MCF 10A (cell line): ENCODE measurements around the gene TTC39C. TPM values are rescaled to one million over a fixed set of nuclear protein-coding genes. Genes with fewer than 3 reads are reported as not detected.

Source experiments
- BruUV-seq: library from RNA; stranded (reverse); fragments of 400-500 nt; replicated peaks from 2 replicates; lab custom pipeline; 2021; lab: Mats Ljungman, UMichigan
- CTCF ChIA-PET: fragments of 300-600 bp; sonication (Branson Sonifier 250); formaldehyde crosslinking; extraction: SDS; loops from one replicate; lab custom pipeline; 2021; ENCODE audit warnings: antibody characterized with exemption, inconsistent platforms; lab: Yijun Ruan, JAX
- POLR2A ChIA-PET: fragments of 300-600, 350-650 bp; sonication (Branson Sonifier 250); formaldehyde crosslinking; extraction: SDS; loops from one replicate; lab custom pipeline; 2020; ENCODE audit warnings: antibody characterized with exemption, inconsistent platforms; lab: Yijun Ruan, JAX
- DNase-seq: peaks from one replicate; pipeline ENCODE4 v3.0.0-alpha.2; 2018; ENCODE audit not compliant: unreplicated experiment
- H3K27ac Mint-ChIP-seq: one replicate; pipeline ENCODE4 v1.8.0; 2022; ENCODE audit warnings: mild to moderate bottlenecking, low read depth, mixed read lengths; ENCODE audit not compliant: unreplicated experiment
- H3K27me3 Mint-ChIP-seq: one replicate; pipeline ENCODE4 v1.8.0; 2022; ENCODE audit warnings: mixed read lengths; ENCODE audit not compliant: insufficient read depth, unreplicated experiment
- H3K36me3 Mint-ChIP-seq: one replicate; pipeline ENCODE4 v1.8.0; 2022; ENCODE audit warnings: mild to moderate bottlenecking, moderate library complexity, mixed read lengths; ENCODE audit not compliant: insufficient read depth, unreplicated experiment
- H3K4me1 Mint-ChIP-seq: one replicate; pipeline ENCODE4 v1.8.0; 2022; ENCODE audit warnings: mixed read lengths; ENCODE audit not compliant: insufficient read depth, unreplicated experiment
- H3K4me3 Mint-ChIP-seq: one replicate; pipeline ENCODE4 v1.8.0; 2022; ENCODE audit warnings: mild to moderate bottlenecking, moderate library complexity, mixed read lengths; ENCODE audit not compliant: unreplicated experiment
- H3K9me3 Mint-ChIP-seq: one replicate; pipeline ENCODE4 v1.8.0; 2022; ENCODE audit warnings: mixed read lengths; ENCODE audit not compliant: unreplicated experiment
- CTCF ChIP-seq: fragments of 200-600 bp; IDR thresholded peaks from one replicate; pipeline ENCODE4 v1.8.0; 2022; ENCODE audit warnings: antibody characterized with exemption, mild to moderate bottlenecking; ENCODE audit not compliant: unreplicated experiment
- intact Hi-C: fragments of 100-400 bp; cut with micrococcal nuclease; formaldehyde crosslinking; loops from 2 replicates; pipeline ENCODE4 v1.14.1; 2022
- total RNA-seq: library from RNA; stranded (reverse); gene quantifications from 2 replicates; pipeline ENCODE4 v1.2.3, GENCODE V29; 2022

Gene TTC39C
- total RNA-seq, 1 experiment from 2014 or later, result 12.9 TPM

- intact Hi-C loops, result no loop called here
- CTCF ChIA-PET, result interaction anchor here (0.7 kb wide), 1 partner anchor 1939 kb away, joined by 3 read pairs; no protein-coding TSS in a partner anchor
- Mint-ChIP-seq H3K27ac (no peak overlapping the region), H3K9me3 (no peaks in the 10 kb centered on the region), H3K4me1 (peaks cover 5% of the 10 kb centered on the region), H3K36me3 (peaks cover 5% of the 10 kb centered on the region), H3K4me3 (no peak overlapping the region), H3K27me3 (no peaks in the 10 kb centered on the region)
- no TSS peak for BruUV-seq
- no peak for DNase-seq
- TF ChIP-seq CTCF, result no peak
- POLR2A ChIA-PET, result no interaction called here
Measured at GRCh38 chr18:24104486-24104885, 89.9 kb downstream of the TTC39C start.

- peak; percentile 2 for DNase-seq
- Mint-ChIP-seq H3K27me3 (no peaks in the 10 kb centered on the region), H3K4me1 (peaks cover 21% of the 10 kb centered on the region), H3K9me3 (no peaks in the 10 kb centered on the region), H3K27ac (no peak overlapping the region), H3K36me3 (no peaks in the 10 kb centered on the region), H3K4me3 (no peak overlapping the region)
- ChIA-PET POLR2A (interaction anchor here (1.4 kb wide), 2 partner anchors 24 to 30 kb away, joined by 3 to 4 read pairs; partner anchors contain the start of gene CABYR), CTCF (interaction anchor here (0.5 kb wide), 1 partner anchor 217 kb away, joined by 3 read pairs; no protein-coding TSS in a partner anchor)
- BruUV-seq, result no TSS peak
- intact Hi-C loops, result no loop called here
- TF ChIP-seq CTCF, result no peak
Measured at GRCh38 chr18:24108641-24109040, 94.1 kb downstream of the TTC39C start.

GRCh38 chr18:24111936-24112335 lies 97.4 kb downstream of the TTC39C start:
- peaks cover 4% of the 10 kb centered on the region for H3K36me3 Mint-ChIP-seq
- CTCF ChIA-PET, result interaction anchor here (0.6 to 1.6 kb wide), 7 partner anchors 11 to 140 kb away, joined by 3 to 8 read pairs (median 3); no protein-coding TSS in a partner anchor
- no peak overlapping the region for H3K27ac Mint-ChIP-seq
- no peak for TF ChIP-seq CTCF
- DNase-seq, result no peak
- H3K4me3 Mint-ChIP-seq, result no peak overlapping the region
- no peaks in the 10 kb centered on the region for H3K27me3 Mint-ChIP-seq
- peaks cover 25% of the 10 kb centered on the region for H3K4me1 Mint-ChIP-seq
- no peaks in the 10 kb centered on the region for H3K9me3 Mint-ChIP-seq
- POLR2A ChIA-PET, result interaction anchor here (1.1 to 1.5 kb wide), 2 partner anchors 96 to 185 kb away, joined by 4 read pairs; no protein-coding TSS in a partner anchor
- no TSS peak for BruUV-seq
- intact Hi-C loops, result no loop called here

GRCh38 chr18:24112464-24112863 lies 97.9 kb downstream of the TTC39C start:
- POLR2A ChIA-PET, result interaction anchor here (0.7 to 1.5 kb wide), 3 partner anchors 39 to 185 kb away, joined by 4 to 5 read pairs (median 4); no protein-coding TSS in a partner anchor
- Mint-ChIP-seq H3K4me3 (no peak overlapping the region), H3K27ac (peak overlapping the region; percentile 37), H3K27me3 (no peaks in the 10 kb centered on the region), H3K4me1 (peaks cover 25% of the 10 kb centered on the region), H3K9me3 (no peaks in the 10 kb centered on the region), H3K36me3 (peaks cover 5% of the 10 kb centered on the region)
- BruUV-seq, result no TSS peak
- DNase-seq, result no peak
- CTCF ChIA-PET, result interaction anchor here (0.5 to 1.8 kb wide), 6 partner anchors 12 to 159 kb away, joined by 3 to 8 read pairs (median 4); no protein-coding TSS in a partner anchor
- intact Hi-C loops, result no loop called here
- TF ChIP-seq CTCF, result no peak
